Keratinocyte (primary cell): ENCODE results near the gene ADAT1. TPM values are rescaled to one million over a fixed set of nuclear protein-coding genes. Genes with fewer than 3 reads are reported as not detected.

ENCODE experiments used
- DNase-seq: peaks from one replicate; pipeline ENCODE4 v3.0.0-alpha.2; 2011; ENCODE audit warnings: low read depth, missing footprints, low spot score
- FAIRE-seq: peaks from 2 replicates; lab custom pipeline; 2011; peaks lifted over from hg19 to GRCh38; lab: Jason Lieb, UNC
- H2AFZ ChIP-seq: 2 replicates; pipeline ENCODE4 v1.6.0; 2012; ENCODE audit warnings: low read length, control low read depth, inconsistent platforms; ENCODE audit not compliant: control insufficient read depth
- H3K27ac ChIP-seq: 2 replicates; pipeline ENCODE4 v1.5.1; 2011; ENCODE audit warnings: low read length; ENCODE audit not compliant: control insufficient read depth, insufficient read depth
- H3K27me3 ChIP-seq: 3 replicates; pipeline ENCODE4 v1.6.0; 2011; ENCODE audit warnings: low read length; ENCODE audit not compliant: control insufficient read depth, insufficient read depth; ENCODE audit errors: extremely low read depth
- H3K36me3 ChIP-seq, 2 experiments: 2 replicates in 1 of 2; 3 replicates in 1 of 2; pipeline ENCODE4 v1.5.1; 2011; ENCODE audit warnings: low read length in 2 of 2, mild to moderate bottlenecking in 1 of 2; ENCODE audit not compliant: control insufficient read depth in 2 of 2, insufficient read depth in 2 of 2; ENCODE audit errors: extremely low read depth in 1 of 2
- H3K4me1 ChIP-seq: 3 replicates; pipeline ENCODE4 v1.5.1; 2011; ENCODE audit warnings: low read length; ENCODE audit not compliant: control insufficient read depth, insufficient read depth; ENCODE audit errors: extremely low read depth
- H3K4me2 ChIP-seq: 3 replicates; pipeline ENCODE4 v1.6.0; 2011; ENCODE audit warnings: low read depth, low read length; ENCODE audit not compliant: control insufficient read depth, insufficient read depth; ENCODE audit errors: extremely low read depth
- H3K4me3 ChIP-seq, 3 experiments: fragments of 200-600 bp in 1 of 3; sonication (generic) in 1 of 3; 2 replicates in 2 of 3; 3 replicates in 1 of 3; pipeline ENCODE4 v1.5.1; 2011 to 2016; ENCODE audit warnings: low read length in 3 of 3, mild to moderate bottlenecking in 3 of 3, control low read depth in 2 of 3, inconsistent platforms in 1 of 3, low read depth in 1 of 3, mixed read lengths in 1 of 3, mixed run types in 1 of 3, moderate library complexity in 1 of 3; ENCODE audit not compliant: control insufficient read depth in 2 of 3, insufficient read depth in 2 of 3; ENCODE audit errors: extremely low read depth in 1 of 3
- H3K79me2 ChIP-seq: 2 replicates; pipeline ENCODE4 v1.6.0; 2012; ENCODE audit warnings: low read length; ENCODE audit not compliant: control insufficient read depth, insufficient read depth
- H3K9ac ChIP-seq: 3 replicates; pipeline ENCODE4 v1.6.0; 2011; ENCODE audit warnings: low read length; ENCODE audit not compliant: control insufficient read depth, insufficient read depth; ENCODE audit errors: extremely low read depth
- H3K9me1 ChIP-seq: 3 replicates; pipeline ENCODE4 v1.6.0; 2011; ENCODE audit warnings: low read length; ENCODE audit not compliant: control insufficient read depth, insufficient read depth; ENCODE audit errors: extremely low read depth
- H3K9me3 ChIP-seq: 2 replicates; pipeline ENCODE4 v1.5.1; 2012; ENCODE audit warnings: low read depth, low read length; ENCODE audit not compliant: control insufficient read depth
- H4K20me1 ChIP-seq: 3 replicates; pipeline ENCODE4 v1.6.0; 2011; ENCODE audit warnings: low read length; ENCODE audit not compliant: control insufficient read depth, insufficient read depth; ENCODE audit errors: extremely low read depth
- CTCF ChIP-seq, 3 experiments: IDR thresholded peaks in 1 of 3; conservative IDR thresholded peaks in 1 of 3; optimal IDR thresholded peaks in 1 of 3; 2 replicates in 2 of 3; 3 replicates in 1 of 3; pipeline versions ENCODE3 to v1.5.1; 2011; ENCODE audit warnings: low read length in 3 of 3, mild to moderate bottlenecking in 3 of 3, moderate library complexity in 2 of 3, control low read depth in 1 of 3, inconsistent platforms in 1 of 3; ENCODE audit not compliant: insufficient read depth in 2 of 3; ENCODE audit errors: extremely low read depth in 1 of 3
- EZH2 ChIP-seq: IDR thresholded peaks from one replicate; pipeline ENCODE4 v1.6.1; 2012; ENCODE audit warnings: inconsistent platforms, mild to moderate bottlenecking, low read length, moderate library complexity
- dilution Hi-C: fragments of 300-500 bp; cut with MboI; formaldehyde crosslinking; loops from one replicate; pipeline ENCODE4 v1.7.0; 2020; ENCODE audit warnings: low sequenced_read_pairs; ENCODE audit not compliant: extremely low pct_ligation_motif_present
- polyA plus RNA-seq, 5 experiments: library from polyadenylated mRNA; depleted of rRNA in 3 of 5; stranded (reverse) in 3 of 5; stranded (forward) in 1 of 5; unstranded in 1 of 5; fragments of >200 nt; gene quantifications; 1 replicate in 1 of 5; 2 replicates in 3 of 5; 3 replicates in 1 of 5; pipeline versions ENCODE4 v1.2.1 to v1.2.3, GENCODE V29; 2011 to 2012; ENCODE audit warnings: missing spikeins in 2 of 5, low read depth in 1 of 5, low replicate concordance in 1 of 5

Gene ADAT1
- polyA plus RNA-seq, 1 donor (not counting 4 experiments of a cell fraction or from before 2014, with no cell fraction given), result 34.4 TPM

GRCh38 chr16:75660726-75661302 lies 37.7 kb upstream of the ADAT1 start:
- DNase-seq, result no peak
- Histone ChIP-seq H4K20me1 (no peaks in the 10 kb centered on the region), H3K9me3 (no peaks in the 10 kb centered on the region), H3K27me3 (no peaks in the 10 kb centered on the region), H2AFZ (no peak overlapping the region), H3K9me1 (no peaks in the 10 kb centered on the region), H3K4me1 (no peaks in the 10 kb centered on the region), H3K27ac (no peak overlapping the region), H3K4me2 (no peak overlapping the region), H3K79me2 (peaks cover 2% of the 10 kb centered on the region), H3K36me3 (peaks cover 10 to 14% of the 10 kb centered on the region in 2 experiments), H3K9ac (no peak overlapping the region), H3K4me3 (no peak overlapping the region)
- FAIRE-seq, result no peak
- TF ChIP-seq EZH2, result no peak
- TF ChIP-seq CTCF (optimal IDR thresholded peaks at IDR 0.05 in 1 of 3, IDR thresholded peaks at IDR 0.05 in 1 of 3, conservative IDR thresholded peaks at IDR 0.05 in 1 of 3; ENCODE audit: extremely low read depth in 1 of 3, insufficient read depth in 2 of 3, low read length in 3 of 3), result no peak
- dilution Hi-C loops, result no loop called here

DNA sequence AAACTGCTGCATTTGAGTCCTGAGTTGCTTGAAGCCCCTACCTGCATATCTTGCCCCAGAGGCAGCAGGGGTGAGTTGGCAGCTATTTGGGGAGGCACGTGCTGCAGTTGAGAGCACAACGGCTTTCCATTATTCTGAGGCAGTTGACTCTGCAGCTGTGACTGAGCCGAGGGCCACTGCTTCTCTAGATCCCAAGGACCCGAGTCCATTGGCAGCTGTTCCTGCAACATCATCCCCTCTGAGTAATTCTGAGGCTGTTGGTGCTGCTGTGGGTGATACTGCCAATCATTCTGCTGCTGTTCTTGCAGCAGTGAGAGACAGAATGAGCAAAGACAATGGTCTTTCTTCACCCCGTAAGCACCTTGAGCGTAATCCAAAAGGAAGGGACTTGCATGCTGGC lies 37.2 kb upstream of the ADAT1 start:
- Histone ChIP-seq H3K36me3 (peaks cover 10 to 15% of the 10 kb centered on the region in 2 experiments), H3K79me2 (peaks cover 3% of the 10 kb centered on the region), H3K27me3 (no peaks in the 10 kb centered on the region), H3K9me3 (no peaks in the 10 kb centered on the region), H3K4me2 (no peak overlapping the region), H3K9ac (no peak overlapping the region), H3K4me1 (no peaks in the 10 kb centered on the region), H3K27ac (no peak overlapping the region), H3K4me3 (no peak overlapping the region), H4K20me1 (no peaks in the 10 kb centered on the region), H2AFZ (no peak overlapping the region), H3K9me1 (no peaks in the 10 kb centered on the region)
- TF ChIP-seq CTCF (optimal IDR thresholded peaks at IDR 0.05 in 1 of 3, IDR thresholded peaks at IDR 0.05 in 1 of 3, conservative IDR thresholded peaks at IDR 0.05 in 1 of 3; ENCODE audit: extremely low read depth in 1 of 3, insufficient read depth in 2 of 3, low read length in 3 of 3) (no peak), EZH2 (no peak)
- dilution Hi-C loops, result no loop called here
- no peak for DNase-seq
- no peak for FAIRE-seq
